ENCODE measurements around the gene CD63.

The CD63 gene

DNA sequence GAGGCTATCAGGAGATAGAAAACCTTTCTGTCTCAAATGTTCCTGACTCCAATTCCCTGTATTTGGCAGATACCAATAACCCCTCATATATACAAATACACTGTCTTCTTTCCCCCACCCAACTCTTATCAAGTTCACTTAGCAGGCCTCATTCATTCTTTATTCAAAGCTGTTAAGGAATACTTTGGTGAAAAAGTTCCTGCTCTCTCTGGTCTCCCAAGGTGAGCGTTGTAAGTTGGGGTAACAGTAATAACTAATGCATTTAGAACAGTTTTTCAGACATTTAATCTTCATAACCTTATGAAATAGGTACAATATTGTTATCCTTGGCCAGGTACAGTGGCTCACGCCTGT is 10.2 kb upstream of the CD63 start:
- DNase-seq (ENCODE audit: low read depth in 2 of 2) = no peak

DNA sequence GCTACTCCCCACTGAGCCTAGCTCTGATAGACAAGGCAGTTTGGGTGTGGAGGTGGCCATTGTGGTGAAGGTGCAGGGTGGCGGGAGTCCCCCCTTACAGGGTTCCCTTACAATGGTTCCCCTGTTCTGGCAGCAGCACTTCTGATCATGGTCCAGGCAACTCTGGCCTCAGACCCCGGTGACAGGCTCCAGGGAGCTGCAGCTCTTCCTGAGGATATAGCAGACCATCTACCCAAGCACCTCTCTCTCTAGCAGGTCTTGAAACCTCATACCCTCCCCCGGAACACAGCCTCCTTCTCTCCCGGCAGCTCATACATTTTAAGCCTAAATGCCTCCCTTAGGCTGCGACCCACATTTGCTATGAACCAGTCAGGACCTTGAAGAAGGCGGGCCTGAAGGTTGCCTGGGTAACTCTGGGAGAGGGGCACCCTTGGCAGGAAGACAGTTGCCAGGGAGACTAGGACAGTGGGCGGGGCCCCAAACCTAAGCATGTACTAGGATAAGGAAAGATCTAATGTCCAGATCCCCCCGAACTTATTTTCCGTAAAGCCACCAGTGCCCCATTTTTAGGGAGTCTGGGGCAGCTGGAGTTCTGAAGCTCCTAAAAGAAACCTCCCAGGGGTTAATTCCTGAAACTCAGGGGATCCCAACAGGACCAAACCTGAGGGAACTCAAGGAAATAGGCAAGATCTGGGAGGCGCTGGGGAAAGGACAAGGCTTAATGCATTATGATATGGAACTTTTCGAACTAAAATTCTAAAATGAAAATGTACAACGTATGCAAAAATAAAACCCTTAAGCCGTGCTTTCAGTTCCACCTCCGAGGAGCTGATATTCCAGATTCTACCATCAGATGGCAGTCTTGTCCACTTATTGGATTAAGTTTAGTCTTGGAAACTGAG is 9.6 kb upstream of the CD63 start:
- peak in 1 of 2 donors; percentile 76 for DNase-seq (ENCODE audit: low read depth in 2 of 2)

GRCh38 chr12:55737581-55738122 is 8.8 kb upstream of the CD63 start:
- DNase-seq (ENCODE audit: low read depth in 2 of 2) = no peak

- peak in 1 of 2 donors; percentile 59 for DNase-seq (ENCODE audit: low read depth in 2 of 2)
These were observed 8.2 kb upstream of the CD63 start for GRCh38 chr12:55736780-55737580.

- DNase-seq (ENCODE audit: low read depth in 2 of 2) = no peak
These were observed 7.3 kb upstream of the CD63 start for GRCh38 chr12:55736076-55736475.

GRCh38 chr12:55734595-55734994 is 5.8 kb upstream of the CD63 start:
- DNase-seq (ENCODE audit: low read depth in 2 of 2) = no peak

- no peak for DNase-seq (ENCODE audit: low read depth in 2 of 2)
These were observed 5.0 kb upstream of the CD63 start for GRCh38 chr12:55733858-55734257.

DNA sequence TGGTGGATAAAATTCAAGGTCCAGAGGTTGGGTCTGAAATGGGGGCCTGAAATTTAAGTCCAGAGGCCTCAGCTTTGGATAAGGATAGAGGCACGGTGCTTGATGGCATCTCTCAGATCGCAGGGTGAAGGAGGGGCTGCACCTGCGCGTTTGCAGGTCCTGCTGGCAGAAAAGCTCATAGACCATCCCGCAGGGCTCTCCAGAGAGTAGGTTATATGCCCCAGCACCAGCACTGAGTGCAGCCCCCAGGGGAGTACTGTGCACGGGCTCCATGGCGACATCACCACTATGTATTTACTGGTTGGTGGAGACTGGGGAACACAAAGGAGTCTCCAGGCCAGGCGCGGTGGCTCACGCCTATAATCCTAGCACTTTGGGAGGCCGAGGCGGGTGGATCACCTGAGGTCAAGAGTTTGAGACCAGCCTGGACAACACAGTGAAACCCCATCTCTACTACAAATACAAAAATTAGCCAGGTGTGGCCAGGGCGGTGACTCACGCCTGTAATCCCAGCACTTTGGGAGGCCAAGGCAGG is 4.3 kb upstream of the CD63 start:
- DNase-seq (ENCODE audit: low read depth in 2 of 2) = no peak

DNA sequence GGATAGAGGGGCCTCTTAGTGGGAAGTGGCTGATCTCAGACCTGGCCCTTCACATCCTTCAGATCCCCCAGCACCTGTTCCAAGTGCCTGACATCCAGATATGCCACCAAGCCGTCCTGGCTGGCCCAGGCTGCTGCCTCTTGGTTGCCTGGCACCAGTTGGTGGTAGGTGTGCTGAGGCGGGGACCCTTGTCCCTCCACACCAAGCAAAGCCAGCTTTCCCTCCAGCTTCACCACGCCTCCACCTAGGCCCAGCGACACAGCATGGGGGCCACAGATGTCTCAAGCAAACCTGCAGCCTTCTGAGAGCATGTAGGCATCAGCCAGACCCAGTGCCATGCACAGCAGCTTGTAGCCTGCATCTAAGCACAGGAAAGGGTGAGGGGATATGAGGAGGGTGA is 3.5 kb upstream of the CD63 start:
- no peak for DNase-seq (ENCODE audit: low read depth in 2 of 2)

GRCh38 chr12:55729819-55730818 is 1.3 kb upstream of the CD63 start:
- DNase-seq (ENCODE audit: low read depth in 2 of 2) = no peak

DNA sequence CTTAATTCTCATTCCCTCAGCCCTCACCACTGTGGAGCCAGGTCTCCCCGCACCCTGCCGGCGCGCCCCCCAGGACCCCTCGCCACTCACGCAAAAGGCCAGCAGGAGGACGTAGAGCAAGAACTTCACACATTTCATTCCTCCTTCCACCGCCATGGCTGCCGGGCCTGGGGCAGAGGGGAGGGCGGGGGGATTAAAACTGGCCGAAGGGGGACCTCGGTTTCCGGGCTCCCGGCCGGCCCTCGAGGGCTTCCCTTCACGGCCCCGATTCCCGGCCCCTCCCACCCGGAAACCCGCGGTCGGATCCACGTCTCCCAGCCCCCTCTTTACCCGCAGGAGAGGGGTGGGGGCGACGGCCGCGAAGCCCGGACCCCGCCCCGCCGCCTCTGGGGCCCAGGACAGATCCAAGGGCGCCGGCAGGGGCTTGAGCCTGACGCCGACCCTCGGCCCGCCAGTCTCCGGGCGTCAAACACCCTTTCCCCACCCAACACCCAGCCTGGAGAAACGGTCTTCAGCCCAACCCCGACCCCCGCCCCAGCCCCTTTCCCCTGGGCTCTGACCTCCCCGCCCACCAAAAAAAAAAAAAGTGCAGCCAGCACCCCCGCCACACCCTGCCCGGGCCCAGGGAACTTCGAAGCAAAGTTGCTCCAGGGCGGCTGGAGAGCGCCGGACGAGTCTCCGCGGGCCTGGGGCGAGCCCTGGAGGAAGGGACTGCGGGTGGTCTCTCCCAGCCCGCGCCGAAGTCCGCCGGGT is 447 bp downstream of the CD63 start:
- no peak for DNase-seq (ENCODE audit: low read depth in 2 of 2)

- no peak for DNase-seq (ENCODE audit: low read depth in 2 of 2)
These were observed 1.1 kb downstream of the CD63 start for GRCh38 chr12:55727643-55728185.

GRCh38 chr12:55726971-55727370 is 1.8 kb downstream of the CD63 start:
- no peak for DNase-seq (ENCODE audit: low read depth in 2 of 2)

GRCh38 chr12:55725556-55725955 is 3.3 kb downstream of the CD63 start:
- no peak for DNase-seq (ENCODE audit: low read depth in 2 of 2)

GRCh38 chr12:55724940-55725309 is 3.9 kb downstream of the CD63 start:
- no peak for DNase-seq (ENCODE audit: low read depth in 2 of 2)

- no peak for DNase-seq (ENCODE audit: low read depth in 2 of 2)
These were observed 4.4 kb downstream of the CD63 start for GRCh38 chr12:55724226-55724939.

- no peak for DNase-seq (ENCODE audit: low read depth in 2 of 2)
These were observed 5.1 kb downstream of the CD63 start for GRCh38 chr12:55723516-55724225.

DNA sequence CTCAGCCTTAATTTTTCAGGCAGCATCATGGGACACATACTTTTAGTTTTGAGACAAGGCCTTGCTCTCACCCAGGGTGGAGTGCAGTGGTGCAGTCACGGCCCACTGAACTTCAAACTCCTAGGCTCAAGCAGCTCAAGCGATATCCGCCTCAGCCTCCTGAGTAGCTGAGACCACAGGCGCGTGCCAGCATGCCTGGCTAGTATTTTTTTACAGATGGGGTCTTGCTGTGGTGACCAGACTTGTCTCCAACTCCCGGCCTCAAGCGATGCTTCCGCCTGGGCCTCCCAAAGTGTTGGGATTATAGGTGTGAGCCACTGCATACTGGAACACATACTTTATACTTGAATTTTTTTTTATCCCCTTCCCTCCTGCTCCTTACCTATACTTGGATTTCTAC is 5.9 kb downstream of the CD63 start:
- DNase-seq (ENCODE audit: low read depth in 2 of 2) = no peak

Data from stimulated activated CD4-positive, alpha-beta T cell treated with anti-CD3 and anti-CD28 coated beads, Interleukin-4, amount 100 ng/mL, for 48 hours (primary cell).